ENCODE measurements around the gene TGFBI.

The TGFBI gene

DNA sequence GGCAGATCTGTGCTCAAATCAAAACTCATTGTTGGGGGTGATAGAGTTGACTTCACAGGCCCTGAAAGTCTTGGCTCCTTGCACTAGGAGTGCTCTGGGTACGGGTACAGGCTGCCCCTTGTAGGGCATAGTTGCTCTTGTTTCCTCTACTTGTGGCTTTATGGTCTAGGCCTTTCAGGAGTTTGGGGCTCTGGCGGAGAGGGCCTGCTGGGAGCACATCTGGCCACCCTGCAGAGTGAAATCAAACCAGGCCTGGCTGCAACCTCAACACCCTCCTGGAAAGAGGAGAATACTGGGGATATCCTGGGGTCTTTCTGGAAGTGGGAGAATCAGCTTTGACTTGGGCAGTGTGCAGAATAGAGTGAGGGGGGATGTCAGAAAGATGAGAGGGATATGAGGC lies 1.5 kb downstream of the TGFBI start:
- no peaks in the 10 kb centered on the region for H3K9me3 Mint-ChIP-seq
- H3K36me3 Mint-ChIP-seq: no peaks in the 10 kb centered on the region
- H3K4me1 Mint-ChIP-seq: peaks cover 26% of the 10 kb centered on the region
- H3K27ac Mint-ChIP-seq: no peak overlapping the region
- ATAC-seq: no peak
- no peak overlapping the region for H3K4me3 Mint-ChIP-seq
- H3K27me3 Mint-ChIP-seq: peaks cover 21% of the 10 kb centered on the region

- no peak for ATAC-seq
- H3K4me1 Mint-ChIP-seq: peaks cover 31% of the 10 kb centered on the region
- no peak overlapping the region for H3K4me3 Mint-ChIP-seq
- H3K27me3 Mint-ChIP-seq: peaks cover 26% of the 10 kb centered on the region
- H3K9me3 Mint-ChIP-seq: no peaks in the 10 kb centered on the region
- no peak overlapping the region for H3K27ac Mint-ChIP-seq
- H3K36me3 Mint-ChIP-seq: no peaks in the 10 kb centered on the region
Measured at GRCh38 chr5:136030956-136031611, 2.3 kb downstream of the TGFBI start.

GRCh38 chr5:136031711-136032110 lies 2.9 kb downstream of the TGFBI start:
- Mint-ChIP-seq H3K27me3 (peaks cover 28% of the 10 kb centered on the region), H3K4me1 (peaks cover 37% of the 10 kb centered on the region), H3K36me3 (no peaks in the 10 kb centered on the region), H3K9me3 (no peaks in the 10 kb centered on the region), H3K4me3 (no peak overlapping the region), H3K27ac (no peak overlapping the region)
- ATAC-seq: no peak

DNA sequence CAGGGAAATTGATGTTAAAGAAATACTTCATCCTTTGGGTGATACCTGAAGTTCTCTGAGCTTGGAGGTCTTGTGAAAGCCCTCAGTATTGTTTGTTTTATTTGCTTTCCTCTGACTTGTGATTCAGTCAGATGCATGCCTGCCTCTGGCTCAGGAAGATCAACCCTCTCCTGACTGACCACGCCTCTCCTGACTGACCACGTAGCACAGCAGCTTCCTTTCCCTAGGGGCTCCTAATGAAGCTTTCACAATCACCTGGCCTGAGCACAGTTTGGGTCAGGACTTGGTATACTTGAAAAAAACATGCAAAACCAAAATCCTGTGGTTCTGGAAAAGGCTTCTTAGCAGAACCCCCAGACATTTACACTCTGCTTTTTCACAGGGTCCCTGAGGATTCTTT lies 3.8 kb downstream of the TGFBI start:
- H3K36me3 Mint-ChIP-seq: peaks cover 2% of the 10 kb centered on the region
- peaks cover 25% of the 10 kb centered on the region for H3K27me3 Mint-ChIP-seq
- peak overlapping the region; percentile 59 for H3K27ac Mint-ChIP-seq
- H3K4me1 Mint-ChIP-seq: peaks cover 45% of the 10 kb centered on the region
- no peaks in the 10 kb centered on the region for H3K9me3 Mint-ChIP-seq
- no peak for ATAC-seq
- no peak overlapping the region for H3K4me3 Mint-ChIP-seq

GRCh38 chr5:136033234-136033633 lies 4.4 kb downstream of the TGFBI start:
- H3K9me3 Mint-ChIP-seq: no peaks in the 10 kb centered on the region
- no peak for ATAC-seq
- H3K27me3 Mint-ChIP-seq: peaks cover 23% of the 10 kb centered on the region
- H3K27ac Mint-ChIP-seq: peak overlapping the region; percentile 59
- peaks cover 49% of the 10 kb centered on the region for H3K4me1 Mint-ChIP-seq
- peaks cover 6% of the 10 kb centered on the region for H3K36me3 Mint-ChIP-seq
- no peak overlapping the region for H3K4me3 Mint-ChIP-seq

DNA sequence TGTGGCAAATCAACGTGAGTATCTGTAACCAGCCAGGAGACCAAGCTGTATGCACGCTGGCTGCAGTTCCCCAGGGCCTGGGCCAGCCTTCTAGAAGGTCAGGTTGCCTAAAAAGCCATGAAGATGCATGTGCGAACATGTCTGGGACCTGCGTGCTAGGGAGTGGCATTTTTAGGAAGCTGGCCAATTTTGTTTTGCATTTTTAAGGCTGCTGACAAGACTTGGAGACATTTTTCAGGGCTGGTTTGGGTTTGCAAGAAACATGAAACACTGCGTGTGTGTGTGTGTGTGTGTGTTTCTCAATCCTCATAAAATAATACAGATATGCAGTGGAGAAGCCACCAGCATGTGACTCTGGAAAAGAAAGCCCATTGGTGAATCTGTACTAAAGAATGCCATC lies 5.1 kb downstream of the TGFBI start:
- peaks cover 22% of the 10 kb centered on the region for H3K27me3 Mint-ChIP-seq
- peaks cover 49% of the 10 kb centered on the region for H3K4me1 Mint-ChIP-seq
- peaks cover 6% of the 10 kb centered on the region for H3K36me3 Mint-ChIP-seq
- ATAC-seq: no peak
- no peaks in the 10 kb centered on the region for H3K9me3 Mint-ChIP-seq
- H3K4me3 Mint-ChIP-seq: no peak overlapping the region
- peak overlapping the region; percentile 59 for H3K27ac Mint-ChIP-seq

GRCh38 chr5:136034492-136034891 lies 5.7 kb downstream of the TGFBI start:
- Mint-ChIP-seq H3K36me3 (peaks cover 6% of the 10 kb centered on the region), H3K9me3 (no peaks in the 10 kb centered on the region), H3K4me1 (peaks cover 49% of the 10 kb centered on the region), H3K27me3 (peaks cover 22% of the 10 kb centered on the region), H3K27ac (no peak overlapping the region), H3K4me3 (no peak overlapping the region)
- peak; percentile 50 for ATAC-seq

- peaks cover 22% of the 10 kb centered on the region for H3K27me3 Mint-ChIP-seq
- ATAC-seq: no peak
Measured at GRCh38 chr5:136034984-136035383, 6.2 kb downstream of the TGFBI start.

GRCh38 chr5:136035837-136036236 lies 7.0 kb downstream of the TGFBI start:
- no peak for ATAC-seq
- peaks cover 6% of the 10 kb centered on the region for H3K36me3 Mint-ChIP-seq
- H3K4me3 Mint-ChIP-seq: no peak overlapping the region
- no peaks in the 10 kb centered on the region for H3K9me3 Mint-ChIP-seq
- H3K27ac Mint-ChIP-seq: peak overlapping the region; percentile 38
- peaks cover 22% of the 10 kb centered on the region for H3K27me3 Mint-ChIP-seq
- peaks cover 49% of the 10 kb centered on the region for H3K4me1 Mint-ChIP-seq

More at GRCh38 chr5:136034984-136035383, 6.2 kb downstream of the TGFBI start:
- peaks cover 49% of the 10 kb centered on the region for H3K4me1 Mint-ChIP-seq
- no peaks in the 10 kb centered on the region for H3K9me3 Mint-ChIP-seq
- no peak overlapping the region for H3K27ac Mint-ChIP-seq
- peaks cover 6% of the 10 kb centered on the region for H3K36me3 Mint-ChIP-seq
- H3K4me3 Mint-ChIP-seq: no peak overlapping the region

DNA sequence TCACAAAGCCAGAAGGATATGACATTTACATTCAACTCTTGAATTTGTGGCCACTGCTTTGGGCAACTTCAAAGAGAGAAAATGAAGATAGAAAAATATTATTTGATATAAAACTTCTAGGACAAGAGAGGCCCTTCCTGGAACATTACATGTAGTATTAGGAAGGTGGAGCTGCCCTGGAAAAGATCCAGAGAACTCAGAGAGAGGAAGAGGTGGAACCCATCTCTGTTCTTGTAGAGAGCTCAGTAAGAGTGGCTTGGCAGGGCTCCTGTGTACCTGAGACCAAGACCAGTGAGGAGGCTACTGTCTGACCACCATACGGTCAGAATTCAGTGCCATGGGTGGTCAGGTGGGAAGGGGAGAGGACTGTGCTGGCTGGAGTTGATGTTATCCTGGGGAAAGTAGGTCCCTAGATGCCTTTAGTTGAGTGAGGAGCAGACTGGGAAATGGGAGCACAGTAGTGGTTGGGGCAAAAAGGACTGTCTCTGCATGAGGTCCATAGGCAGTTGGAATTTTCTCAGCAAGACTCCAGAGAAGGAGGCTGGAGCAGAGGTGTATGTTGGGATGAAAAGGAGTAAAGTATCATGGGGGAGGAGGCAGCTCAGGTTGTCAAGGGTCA lies 7.6 kb downstream of the TGFBI start:
- Mint-ChIP-seq H3K36me3 (peaks cover 6% of the 10 kb centered on the region), H3K27ac (peak overlapping the region; percentile 38), H3K9me3 (no peaks in the 10 kb centered on the region), H3K4me3 (no peak overlapping the region), H3K27me3 (peaks cover 22% of the 10 kb centered on the region), H3K4me1 (peaks cover 49% of the 10 kb centered on the region)
- no peak for ATAC-seq

- ATAC-seq: peak; percentile 65
- H3K27me3 Mint-ChIP-seq: peaks cover 22% of the 10 kb centered on the region
- H3K4me1 Mint-ChIP-seq: peaks cover 49% of the 10 kb centered on the region
- H3K36me3 Mint-ChIP-seq: peaks cover 6% of the 10 kb centered on the region
- no peaks in the 10 kb centered on the region for H3K9me3 Mint-ChIP-seq
- no peak overlapping the region for H3K4me3 Mint-ChIP-seq
- peak overlapping the region; percentile 38 for H3K27ac Mint-ChIP-seq
Measured at GRCh38 chr5:136037001-136037705, 8.4 kb downstream of the TGFBI start.

DNA sequence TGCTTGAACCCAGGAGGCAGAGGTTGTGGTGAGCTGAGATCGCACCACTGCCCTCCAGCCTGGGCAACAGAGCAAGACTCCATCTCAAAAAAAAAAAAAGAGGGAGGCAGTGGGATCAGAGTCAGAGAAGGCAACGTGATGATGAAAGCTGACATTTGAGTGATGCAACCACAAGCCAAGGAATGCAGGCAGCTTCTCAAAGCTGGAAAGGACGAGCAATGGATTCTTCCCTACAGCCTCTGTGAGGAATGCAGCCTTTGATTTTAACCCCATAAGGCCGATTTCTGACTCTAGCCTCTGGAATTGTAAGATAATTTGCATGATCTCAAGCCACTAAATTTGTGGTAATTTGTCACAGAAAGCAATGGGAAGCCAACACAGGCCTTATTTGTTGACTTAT lies 9.8 kb downstream of the TGFBI start:
- H3K27me3 Mint-ChIP-seq: peaks cover 22% of the 10 kb centered on the region
- H3K27ac Mint-ChIP-seq: no peak overlapping the region
- no peak for ATAC-seq
- no peaks in the 10 kb centered on the region for H3K9me3 Mint-ChIP-seq
- peaks cover 6% of the 10 kb centered on the region for H3K36me3 Mint-ChIP-seq
- peaks cover 46% of the 10 kb centered on the region for H3K4me1 Mint-ChIP-seq
- H3K4me3 Mint-ChIP-seq: no peak overlapping the region

DNA sequence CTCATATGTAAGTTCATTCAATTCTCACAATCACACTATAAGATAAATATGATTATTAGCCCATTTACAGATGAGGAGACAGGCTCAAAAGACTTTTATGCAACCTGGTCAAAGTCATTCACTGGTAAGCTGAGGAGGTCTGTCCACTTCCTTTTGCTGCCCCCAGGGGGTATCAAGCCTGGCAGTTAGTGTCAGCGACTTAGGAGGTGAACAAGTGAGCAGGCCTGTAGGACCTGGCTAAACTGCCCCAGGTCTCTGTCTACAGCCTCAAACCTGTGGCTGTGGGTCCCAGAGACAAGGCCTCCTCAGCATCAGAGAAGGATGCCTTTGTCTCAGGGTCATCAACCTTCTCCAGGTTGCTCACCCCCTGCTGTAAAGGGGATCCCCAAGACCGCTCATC lies 10.4 kb downstream of the TGFBI start:
- Mint-ChIP-seq H3K36me3 (peaks cover 6% of the 10 kb centered on the region), H3K9me3 (no peaks in the 10 kb centered on the region), H3K4me1 (peaks cover 41% of the 10 kb centered on the region), H3K27ac (no peak overlapping the region), H3K4me3 (no peak overlapping the region), H3K27me3 (peaks cover 22% of the 10 kb centered on the region)
- no peak for ATAC-seq

- H3K36me3 Mint-ChIP-seq: peaks cover 6% of the 10 kb centered on the region
- no peaks in the 10 kb centered on the region for H3K9me3 Mint-ChIP-seq
- no peak overlapping the region for H3K4me3 Mint-ChIP-seq
- H3K4me1 Mint-ChIP-seq: peaks cover 29% of the 10 kb centered on the region
- no peak for ATAC-seq
- H3K27ac Mint-ChIP-seq: no peak overlapping the region
- H3K27me3 Mint-ChIP-seq: peaks cover 18% of the 10 kb centered on the region
Measured at GRCh38 chr5:136040746-136041415, 12.1 kb downstream of the TGFBI start.

DNA sequence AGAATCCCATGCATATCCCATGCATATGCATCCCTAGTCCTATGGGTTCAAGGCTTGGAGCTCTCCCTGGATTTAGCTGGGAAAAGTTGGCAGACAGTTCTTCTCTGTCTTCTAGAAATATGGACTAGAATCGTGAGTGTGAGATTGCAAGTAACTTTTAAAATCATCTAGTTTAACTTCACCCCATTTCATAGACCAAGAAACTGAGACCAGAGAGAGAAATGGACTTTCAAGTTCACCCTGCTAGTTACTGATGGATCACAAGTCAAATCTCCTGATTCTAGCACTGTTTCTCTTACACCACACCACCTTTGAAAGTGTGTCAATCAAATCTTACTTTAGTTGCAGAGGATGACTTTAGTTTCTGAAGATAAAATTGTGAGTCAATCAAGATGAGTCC lies 13.4 kb downstream of the TGFBI start:
- Mint-ChIP-seq H3K4me3 (no peak overlapping the region), H3K4me1 (peaks cover 16% of the 10 kb centered on the region), H3K27me3 (peaks cover 19% of the 10 kb centered on the region), H3K27ac (no peak overlapping the region), H3K36me3 (peaks cover 6% of the 10 kb centered on the region), H3K9me3 (no peaks in the 10 kb centered on the region)
- ATAC-seq: no peak

All from stimulated activated memory B cell treated with anti-CD40 and anti-IgM and Interleukin-4, amounts not matched to agents 10 μg/mL and 1 μg/mL and 100 μg/mL, for 72 hours (primary cell).